Adrenal gland (tissue), 12 donors: Measurements from ENCODE around the gene CCDC158. TPM values are rescaled to one million over a fixed set of nuclear protein-coding genes. Genes with fewer than 3 reads are reported as not detected.

Source experiments
- DNase-seq, 7 donors: peaks; one replicate each; pipeline ENCODE4 v3.0.0-alpha.2; 2019 to 2020
- H3K27ac ChIP-seq, 5 donors: fragments of 200-600 bp; sonication (generic) in 4 of 5; 1 replicate in 3 of 5; 2 replicates in 2 of 5; pipeline versions ENCODE4 v1.5.1 to v1.8.0; 2016 to 2020; ENCODE audit warnings: mild to moderate bottlenecking in 1 of 5
- H3K27me3 ChIP-seq: fragments of 200-600 bp; 2 replicates; pipeline ENCODE4 v1.8.0; 2021
- H3K36me3 ChIP-seq, 2 donors: fragments of 200-600 bp; replicated peaks in 1 of 2; 1 replicate in 1 of 2; 2 replicates in 1 of 2; pipeline versions ENCODE4 v1.5.1 to v1.8.0; 2018 to 2022
- H3K4me1 ChIP-seq, 2 donors: fragments of 200-600 bp; replicated peaks in 1 of 2; 1 replicate in 1 of 2; 2 replicates in 1 of 2; pipeline versions ENCODE4 v1.5.1 to v1.8.0; 2018 to 2021
- H3K4me3 ChIP-seq, 4 donors: fragments of 200-600 bp; sonication (generic) in 3 of 4; one replicate each; pipeline ENCODE4 v1.5.1; 2016 to 2018
- H3K9me3 ChIP-seq, 3 donors: fragments of 200-600 bp; sonication (generic) in 1 of 3; replicated peaks in 1 of 3; 1 replicate in 2 of 3; 2 replicates in 1 of 3; pipeline versions ENCODE4 v1.5.1 to v1.8.0; 2016 to 2021
- CTCF ChIP-seq, 6 experiments: fragments of 450-650 bp in 4 of 6; fragments of 200-600 bp in 2 of 6; sonication (generic) in 1 of 6; IDR thresholded peaks; 1 replicate in 5 of 6; 2 replicates in 1 of 6; pipeline versions ENCODE4 v1.5.1 to v1.8.0; 2016 to 2021; ENCODE audit warnings: antibody characterized with exemption in 6 of 6, mild to moderate bottlenecking in 2 of 6, moderate library complexity in 1 of 6
- POLR2A ChIP-seq, 2 donors: fragments of 450-650 bp; IDR thresholded peaks; one replicate each; pipeline ENCODE4 v1.6.1; 2017; ENCODE audit warnings: antibody characterized with exemption in 2 of 2, mild to moderate bottlenecking in 2 of 2, moderate library complexity in 1 of 2
- WGBS, 4 donors: extraction: QIAGEN DNeasy Blood & Tissue Kit in 2 of 4; methylation state at CpG; one replicate each; pipeline versions ENCODE4 v1.1.5 to v1.1.7; 2013 to 2017; 5-methylcytosine and 5-hydroxymethylcytosine counted together
- intact Hi-C, 2 donors: fragments of 100-400 bp; cut with DNase I; formaldehyde crosslinking; loops; one replicate each; pipeline versions ENCODE4 v1.14.1 to v1.15.0; 2022 to 2023
- polyA plus RNA-seq, 3 donors: library from polyadenylated mRNA; stranded (reverse); fragments of 200-250 nt in 2 of 3; fragments of 350-450 nt in 1 of 3; fragmentation: Illumina TruSeq in 1 of 3; extraction: RNeasy Lipid Tissue Mini Kit (QIAGEN cat#74804) in 1 of 3; gene quantifications; one replicate each; pipeline ENCODE4 v1.2.3, GENCODE V29; 2013 to 2014
- total RNA-seq, 9 donors: library from RNA; depleted of rRNA in 4 of 9; stranded (reverse); fragments of >200 nt in 4 of 9; fragments of 120-200 nt in 1 of 9; fragmentation: NEBNext Ultra II Directional in 1 of 9; extraction: Animal tissue kit (Norgen Biotek cat#: 25700) in 1 of 9; gene quantifications; one replicate each; pipeline versions ENCODE4 v1.1.0 to v1.2.4, GENCODE V29; 2013 to 2023
- donor health status: healthy with polysubstance abuse.
- donor health status: Bipolar disorder and iron deficiency.
- donor health status: DM: yes; HTN: yes; CAD: no.
- donor health status: DM: no; HTN: no; CAD: no.
- donor health status: DM: no; HTN: no; CAD: no.
- donor health status: DM: yes; HTN: yes; CAD: no.

Gene CCDC158
- total and polyA plus RNA-seq, 12 donors, result 0.07 to 0.35 (median 0.13) TPM; not detected in 3

GRCh38 chr4:76341063-76341462 is 79.9 kb downstream of the CCDC158 start:
- Histone ChIP-seq H3K27me3 (no peaks in the 10 kb centered on the region), H3K4me1 (peaks cover 0 to 10% of the 10 kb centered on the region in 2 donors), H3K9me3 (no peaks in the 10 kb centered on the region), H3K36me3 (no peaks in the 10 kb centered on the region), H3K4me3 (no peak overlapping the region), H3K27ac (no peak overlapping the region)
- TF ChIP-seq POLR2A (IDR thresholded peaks at IDR 0.05) (no peak), CTCF (IDR thresholded peaks at IDR 0.05) (no peak)
- no peak for DNase-seq
- intact Hi-C loops, result no loop called here

GRCh38 chr4:76339364-76339763 is 81.6 kb downstream of the CCDC158 start:
- no peak overlapping the region for H3K27ac ChIP-seq
- H3K4me1 ChIP-seq, result peaks cover 0 to 10% of the 10 kb centered on the region in 2 donors

GRCh38 chr4:76334885-76335284 is 86.1 kb downstream of the CCDC158 start:
- Histone ChIP-seq H3K4me1 (no peaks in the 10 kb centered on the region), H3K9me3 (no peaks in the 10 kb centered on the region), H3K27me3 (no peaks in the 10 kb centered on the region), H3K4me3 (no peak overlapping the region), H3K36me3 (no peaks in the 10 kb centered on the region), H3K27ac (no peak overlapping the region)
- intact Hi-C loops, result no loop called here
- TF ChIP-seq POLR2A (IDR thresholded peaks at IDR 0.05), result no peak
- TF ChIP-seq CTCF (IDR thresholded peaks at IDR 0.05), result no peak
- no peak for DNase-seq
- 70 to 81% (median 76%) methylated on average over 3 of the region's 3 CpGs for WGBS, 4 donors

More at GRCh38 chr4:76339364-76339763, 81.6 kb downstream of the CCDC158 start:
- intact Hi-C loops, result no loop called here
- 64 to 83% (median 76%) methylated on average over 2 of the region's 2 CpGs for WGBS, 4 donors
- DNase-seq, result no peak
- TF ChIP-seq POLR2A (IDR thresholded peaks at IDR 0.05) (no peak), CTCF (IDR thresholded peaks at IDR 0.05) (no peak)
- no peaks in the 10 kb centered on the region for H3K27me3 ChIP-seq
- no peak overlapping the region for H3K4me3 ChIP-seq
- H3K9me3 ChIP-seq, result no peaks in the 10 kb centered on the region
- no peaks in the 10 kb centered on the region for H3K36me3 ChIP-seq

- H3K9me3 ChIP-seq, result peaks cover 0 to 17% (median 11%) of the 10 kb centered on the region in 3 donors
- intact Hi-C loops, result no loop called here
- H3K27ac ChIP-seq, result no peak overlapping the region
- TF ChIP-seq POLR2A (IDR thresholded peaks at IDR 0.05), result no peak
- no peak for TF ChIP-seq CTCF (IDR thresholded peaks at IDR 0.05)
- no peaks in the 10 kb centered on the region for H3K36me3 ChIP-seq
- no peaks in the 10 kb centered on the region for H3K27me3 ChIP-seq
- no peak overlapping the region for H3K4me3 ChIP-seq
- H3K4me1 ChIP-seq, result no peaks in the 10 kb centered on the region
- no peak for DNase-seq
Observed at GRCh38 chr4:76326515-76326914, 94.4 kb downstream of the CCDC158 start.
